Cardiac muscle cell (in vitro differentiated cells and primary cell): ENCODE data around the gene INSR. TPM values are rescaled to one million over a fixed set of nuclear protein-coding genes. Genes with fewer than 3 reads are reported as not detected.
A peak's percentile ranks its signal among the peaks of the same experiment; 100 is the strongest.
"Not testable (repeated sequence)": the region's sequence is repeated elsewhere in the genome, so short reads cannot be mapped to it uniquely, and the experiment has no call there.

Experiments
- DNase-seq, 2 donors: peaks; one replicate each; pipeline versions ENCODE4 v3.0.0 to v3.0.0-alpha.2; 2010 to 2017; ENCODE audit warnings: low read depth in 1 of 2, low spot score in 1 of 2
- H3K27ac ChIP-seq: fragments of 200-600 bp; sonication (generic); 2 replicates; pipeline ENCODE4 v1.5.1; 2016
- H3K27me3 ChIP-seq: fragments of 200-600 bp; sonication (generic); 2 replicates; pipeline ENCODE4 v1.6.0; 2016; ENCODE audit warnings: control low read depth
- H3K36me3 ChIP-seq: fragments of 200-600 bp; sonication (generic); 2 replicates; pipeline ENCODE4 v1.5.1; 2016; ENCODE audit warnings: control low read depth
- H3K4me1 ChIP-seq: fragments of 200-600 bp; sonication (generic); 2 replicates; pipeline ENCODE4 v1.8.1; 2017; ENCODE audit warnings: low read depth, mild to moderate bottlenecking, mixed run types
- H3K4me3 ChIP-seq: fragments of 200-600 bp; sonication (generic); 2 replicates; pipeline ENCODE4 v1.5.1; 2016; ENCODE audit warnings: mild to moderate bottlenecking
- H3K9me3 ChIP-seq: fragments of 200-600 bp; sonication (generic); 2 replicates; pipeline ENCODE4 v1.5.1; 2017; ENCODE audit warnings: low read depth, mild to moderate bottlenecking, control low read depth
- CTCF ChIP-seq: IDR thresholded peaks from 2 replicates; pipeline ENCODE4 v1.5.1; 2012; ENCODE audit warnings: low read depth, mild to moderate bottlenecking, low read length
- polyA plus RNA-seq: library from polyadenylated mRNA; unstranded; fragments of >200 nt; fragmentation: Nextera tagmentation; extraction: Ambion mirVana; gene quantifications from 2 replicates; pipeline ENCODE4 v1.2.1, GENCODE V29; 2016
- total RNA-seq: library from RNA; depleted of rRNA; stranded (reverse); fragments of >200 nt; gene quantifications from 2 replicates; pipeline ENCODE4 v1.2.3, GENCODE V29; 2016

INSR gene
- total and polyA plus RNA-seq, 2 experiments from 2014 or later = 7.0 to 34.9 TPM

GRCh38 chr19:7229735-7230134 is 64.5 kb downstream of the INSR start:
- Histone ChIP-seq H3K4me3 (no peak overlapping the region), H3K4me1 (no peaks in the 10 kb centered on the region), H3K27ac (no peak overlapping the region), H3K27me3 (no peaks in the 10 kb centered on the region), H3K9me3 (no peaks in the 10 kb centered on the region), H3K36me3 (no peaks in the 10 kb centered on the region)
- TF ChIP-seq CTCF = no peak
- no peak for DNase-seq

- Histone ChIP-seq H3K27ac (no peak overlapping the region), H3K27me3 (no peaks in the 10 kb centered on the region), H3K9me3 (no peaks in the 10 kb centered on the region), H3K4me1 (peaks cover 3% of the 10 kb centered on the region), H3K36me3 (no peaks in the 10 kb centered on the region), H3K4me3 (no peak overlapping the region)
- no peak for DNase-seq
- no peak for TF ChIP-seq CTCF
These were observed 65.2 kb downstream of the INSR start for GRCh38 chr19:7228935-7229541.

- no peaks in the 10 kb centered on the region for H3K9me3 ChIP-seq
- H3K36me3 ChIP-seq = no peaks in the 10 kb centered on the region
- no peaks in the 10 kb centered on the region for H3K27me3 ChIP-seq
- H3K27ac ChIP-seq = no peak overlapping the region
- H3K4me3 ChIP-seq = no peak overlapping the region
- H3K4me1 ChIP-seq = peaks cover 8% of the 10 kb centered on the region
- no peak for TF ChIP-seq CTCF
- no peak for DNase-seq
These were observed 66.5 kb downstream of the INSR start for GRCh38 chr19:7227735-7228134.

- not testable (repeated sequence) for DNase-seq, H3K27ac ChIP-seq
These were observed 67.1 kb downstream of the INSR start for GRCh38 chr19:7227149-7227548.

GRCh38 chr19:7226739-7227138 is 67.5 kb downstream of the INSR start:
- Histone ChIP-seq H3K27ac (no peak overlapping the region), H3K4me3 (no peak overlapping the region), H3K27me3 (no peaks in the 10 kb centered on the region), H3K9me3 (no peaks in the 10 kb centered on the region), H3K4me1 (peaks cover 8% of the 10 kb centered on the region), H3K36me3 (no peaks in the 10 kb centered on the region)
- peak in 1 of 2 donors; percentile 37 for DNase-seq
- TF ChIP-seq CTCF = no peak

More at GRCh38 chr19:7227149-7227548, 67.1 kb downstream of the INSR start:
- H3K36me3 ChIP-seq, H3K4me3 ChIP-seq, H3K4me1 ChIP-seq, H3K9me3 ChIP-seq, H3K27me3 ChIP-seq: not testable (repeated sequence)

- TF ChIP-seq CTCF = no peak
- Histone ChIP-seq H3K36me3 (no peaks in the 10 kb centered on the region), H3K27me3 (no peaks in the 10 kb centered on the region), H3K9me3 (no peaks in the 10 kb centered on the region), H3K4me3 (no peak overlapping the region), H3K4me1 (peaks cover 8% of the 10 kb centered on the region), H3K27ac (no peak overlapping the region)
- DNase-seq = no peak
These were observed 68.5 kb downstream of the INSR start for GRCh38 chr19:7225741-7226140.
